T-helper 22 cell (primary cell): ENCODE data around the gene ERCC6L.
"Not testable (repeated sequence)": the region's sequence is repeated elsewhere in the genome, so short reads cannot be mapped to it uniquely, and the experiment has no call there.

Experiments used
- DNase-seq: peaks from one replicate; pipeline ENCODE4 v3.0.0-alpha.2; 2020; ENCODE audit warnings: low read depth

ERCC6L gene

DNA sequence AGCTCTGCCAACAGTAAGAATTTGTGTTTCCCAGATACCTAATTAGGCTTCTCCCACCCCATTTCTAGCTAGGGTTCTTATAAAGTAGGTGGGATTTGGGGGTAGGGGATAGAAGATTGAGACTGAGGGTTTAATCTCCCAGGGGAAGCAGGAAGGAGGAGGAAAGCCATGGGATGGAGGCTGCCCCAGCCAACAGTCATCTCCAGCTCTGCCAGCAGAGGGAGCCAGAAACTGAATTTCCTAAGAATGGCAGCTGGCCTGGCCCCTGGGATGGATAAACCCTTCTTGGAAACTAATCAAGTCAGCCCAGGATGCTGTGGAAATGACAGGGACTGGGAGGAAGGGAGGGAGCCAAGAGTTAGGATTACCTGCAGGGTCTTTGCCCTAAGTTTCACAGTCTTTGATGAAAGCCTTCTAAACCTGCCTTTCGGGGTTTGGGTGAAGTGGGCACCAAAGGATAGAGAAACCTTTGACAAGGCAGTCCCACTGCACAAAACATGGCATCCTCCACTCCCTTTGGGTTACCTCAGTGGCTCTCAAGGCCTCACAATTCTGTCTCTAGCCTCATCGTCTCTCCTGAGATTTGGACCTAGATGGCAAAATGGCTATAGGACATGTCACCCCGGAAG is 6.7 kb upstream of the ERCC6L start:
- DNase-seq: peak; percentile 5

DNA sequence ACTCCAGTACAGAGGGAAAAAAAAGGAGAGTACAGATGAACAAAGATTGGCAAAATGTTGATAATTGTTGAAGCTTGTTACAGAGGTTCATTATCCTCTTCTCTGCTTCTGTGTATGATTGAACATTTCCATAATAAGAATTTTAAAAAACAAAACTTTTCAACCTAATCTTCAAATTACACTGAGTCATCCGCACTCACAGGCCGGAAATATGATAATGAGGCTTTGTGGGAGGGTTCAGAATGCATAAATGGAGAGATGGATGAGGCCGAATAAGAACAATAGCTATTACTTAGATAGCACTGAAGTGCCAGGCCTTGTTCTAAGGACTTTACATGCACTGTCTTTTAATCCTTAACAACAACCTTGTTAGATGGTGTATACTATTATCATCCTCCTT is 4.6 kb upstream of the ERCC6L start:
- no peak for DNase-seq

DNA sequence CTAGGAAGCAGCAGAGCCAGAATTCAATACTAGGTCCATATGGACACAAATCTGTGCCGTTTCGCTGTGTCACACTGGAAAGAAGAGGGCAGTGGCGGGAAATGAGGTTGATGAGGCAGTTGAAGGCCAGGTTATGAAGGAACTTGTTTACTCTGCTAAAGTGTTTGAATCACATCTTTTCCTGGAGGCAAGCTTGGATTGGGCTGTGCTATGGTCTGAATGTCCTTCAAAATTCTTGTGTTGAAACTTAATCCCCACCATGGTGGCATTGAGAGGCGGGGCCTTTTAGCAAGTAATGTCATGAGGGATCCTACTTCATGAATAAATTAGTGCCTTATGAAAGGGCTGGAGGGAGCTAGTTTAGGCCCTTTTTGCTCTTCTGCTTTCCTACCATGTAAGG is 2.1 kb upstream of the ERCC6L start:
- DNase-seq: no peak

DNA sequence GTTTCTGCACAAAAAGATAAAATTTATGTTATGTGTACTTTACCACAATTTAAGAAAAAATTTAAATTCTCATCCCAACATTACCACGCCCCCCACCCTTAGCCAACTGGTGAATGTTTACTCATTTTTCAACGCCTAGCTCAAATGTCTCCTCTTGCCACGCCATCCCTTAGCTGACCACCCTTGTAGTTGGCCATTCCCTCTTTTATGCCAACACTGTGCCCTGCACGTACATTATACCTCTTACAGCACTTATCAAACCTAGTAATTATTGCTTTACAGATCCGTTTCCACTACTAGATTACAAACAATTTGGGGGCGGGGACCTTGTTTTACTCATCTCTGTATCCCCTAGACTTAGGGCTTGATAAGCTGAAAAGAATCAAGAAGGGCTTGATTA is 644 bp downstream of the ERCC6L start:
- no peak for DNase-seq

DNA sequence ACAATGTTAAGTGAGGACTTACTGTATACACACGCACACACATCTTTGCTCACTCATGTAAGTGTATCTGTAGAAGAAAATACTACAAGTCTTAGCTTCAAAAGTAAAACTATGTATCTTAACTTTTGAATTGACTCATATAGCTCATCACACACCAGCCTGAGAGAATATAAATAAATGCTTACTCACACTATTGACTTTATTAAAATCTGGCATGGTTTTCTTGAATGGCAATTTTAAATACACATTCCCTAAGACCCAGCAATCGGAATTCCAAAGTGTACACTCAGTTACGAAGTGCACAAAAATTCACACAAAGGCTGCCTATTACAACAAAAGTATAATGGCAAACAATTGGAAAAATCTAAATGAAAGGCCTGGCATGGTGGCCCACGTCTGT is 2.0 kb downstream of the ERCC6L start:
- DNase-seq: no peak

DNA sequence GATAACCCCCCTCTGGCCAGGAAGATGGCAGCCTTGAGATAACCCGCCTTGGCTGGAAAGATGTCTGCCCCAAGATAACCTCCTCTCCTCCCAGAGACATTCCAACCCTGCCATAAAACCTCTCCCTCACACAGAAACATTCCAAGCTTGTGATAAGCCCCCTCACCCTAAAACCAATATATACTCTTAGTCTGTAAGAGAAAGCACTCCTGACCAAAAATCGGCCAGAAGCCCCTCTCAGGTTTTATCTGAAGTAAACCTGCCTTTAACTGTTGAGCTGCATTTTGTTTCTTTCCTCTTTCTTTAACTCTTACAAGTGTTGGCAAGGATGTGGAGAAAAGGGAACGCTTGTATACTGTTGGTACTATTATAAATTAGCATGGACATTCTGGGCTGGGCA is 8.5 kb downstream of the ERCC6L start:
- no peak for DNase-seq

DNA sequence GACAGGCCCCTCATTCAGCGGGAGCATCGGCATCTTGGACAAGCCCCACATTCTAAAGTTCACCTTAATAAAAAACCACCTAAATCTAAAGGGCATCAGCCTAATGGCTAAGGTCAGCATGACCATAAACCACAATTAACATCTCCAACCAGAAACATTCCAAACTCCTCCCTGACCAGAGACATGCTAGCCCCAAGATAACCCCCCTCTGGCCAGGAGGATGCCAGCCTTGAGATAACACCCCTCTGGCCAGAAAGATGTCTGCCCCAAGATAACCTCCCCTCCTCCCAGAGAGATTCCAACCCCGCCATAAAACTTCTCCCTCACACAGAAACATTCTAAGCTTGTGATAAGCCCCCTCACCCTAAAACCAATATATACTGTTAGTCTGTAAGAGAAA is 18.5 kb downstream of the ERCC6L start:
- not testable (repeated sequence) for DNase-seq

DNA sequence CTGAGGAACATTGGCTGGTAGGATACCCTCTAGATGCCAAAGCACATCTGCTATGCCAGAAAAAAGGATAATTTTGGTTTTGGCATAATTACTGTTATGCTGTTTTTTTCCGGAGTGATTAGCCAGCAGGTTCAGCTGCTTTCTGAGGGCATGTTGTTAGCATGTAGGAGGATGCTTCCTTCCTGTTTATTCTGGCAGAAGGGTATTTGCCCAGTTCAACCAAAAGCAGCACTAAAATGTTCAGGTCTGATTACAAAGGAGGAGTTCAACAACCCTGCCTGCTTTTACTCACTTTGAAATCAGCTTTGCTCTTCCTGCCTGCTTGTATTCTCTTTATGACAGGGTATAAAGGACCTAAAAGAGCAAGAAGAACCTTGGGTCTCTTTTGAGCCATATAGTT is 21.9 kb downstream of the ERCC6L start:
- DNase-seq: no peak

DNA sequence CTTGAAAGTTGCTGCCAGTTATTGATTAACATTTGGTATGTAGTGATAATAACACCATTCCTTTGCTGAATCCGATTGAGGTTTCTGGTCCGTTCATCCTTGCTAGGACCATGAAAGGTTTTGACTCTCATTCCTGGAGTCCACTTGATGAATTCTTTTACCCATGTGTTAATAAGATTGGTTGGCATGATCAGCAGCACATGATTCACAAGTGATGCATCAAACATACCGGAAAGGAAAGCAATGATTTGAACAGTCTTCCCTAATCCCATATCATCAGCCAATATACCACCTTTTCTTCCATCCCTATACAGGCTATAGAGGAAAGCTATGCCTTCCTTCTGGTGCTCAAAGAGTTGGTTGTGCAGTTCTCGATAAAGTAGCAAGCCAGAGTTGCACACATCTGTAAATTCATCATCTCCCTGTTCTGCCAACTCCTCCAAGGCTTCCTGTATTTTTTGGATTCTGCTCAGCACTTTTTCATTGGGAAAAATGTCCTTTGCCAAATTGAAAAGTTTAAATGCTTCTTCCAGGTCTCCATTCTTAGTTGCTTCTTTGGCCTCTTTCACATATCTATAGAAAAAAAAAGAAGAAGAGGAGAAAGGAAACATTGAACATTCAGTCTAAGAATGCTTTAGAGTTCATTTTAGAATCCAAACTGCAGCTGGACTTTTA is 30.6 kb downstream of the ERCC6L start:
- no peak for DNase-seq

DNA sequence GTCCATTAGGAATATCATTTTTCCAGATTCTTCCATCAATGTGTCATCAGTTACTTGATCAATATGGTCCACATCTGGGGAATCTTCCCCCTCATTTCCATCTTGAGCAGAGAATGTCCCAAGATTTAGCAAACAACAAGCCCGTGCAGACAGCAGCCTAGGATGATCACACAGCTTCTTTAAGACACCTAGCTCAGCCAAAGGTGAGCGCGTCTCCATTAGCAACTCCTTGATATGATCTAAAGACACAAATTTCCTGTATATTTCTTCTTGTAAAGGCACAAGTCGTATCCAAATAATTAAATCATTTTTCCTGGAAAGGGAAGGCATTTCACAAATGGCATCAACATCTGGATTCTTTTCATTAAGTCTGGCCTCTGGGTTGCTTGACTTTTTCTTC is 31.5 kb downstream of the ERCC6L start:
- DNase-seq: no peak

DNA sequence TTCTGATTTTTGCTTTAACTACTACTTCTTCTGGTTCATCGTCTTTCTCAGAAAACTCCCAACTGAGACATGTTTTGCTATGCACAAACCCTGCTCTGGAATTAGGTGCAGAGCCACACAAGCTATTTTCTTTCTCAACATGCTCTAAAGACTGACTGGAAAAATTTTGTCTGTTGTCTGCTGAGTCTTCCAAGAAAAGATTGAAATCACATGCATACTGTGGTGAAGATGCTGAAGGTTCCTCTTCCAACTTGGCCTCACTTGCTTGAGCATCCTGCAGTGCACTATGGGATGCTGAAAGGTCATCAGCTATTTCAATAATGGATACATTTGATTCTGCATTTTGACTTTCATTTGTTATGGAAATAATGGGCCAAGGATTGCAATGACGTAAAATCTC is 33.1 kb downstream of the ERCC6L start:
- DNase-seq: no peak

DNA sequence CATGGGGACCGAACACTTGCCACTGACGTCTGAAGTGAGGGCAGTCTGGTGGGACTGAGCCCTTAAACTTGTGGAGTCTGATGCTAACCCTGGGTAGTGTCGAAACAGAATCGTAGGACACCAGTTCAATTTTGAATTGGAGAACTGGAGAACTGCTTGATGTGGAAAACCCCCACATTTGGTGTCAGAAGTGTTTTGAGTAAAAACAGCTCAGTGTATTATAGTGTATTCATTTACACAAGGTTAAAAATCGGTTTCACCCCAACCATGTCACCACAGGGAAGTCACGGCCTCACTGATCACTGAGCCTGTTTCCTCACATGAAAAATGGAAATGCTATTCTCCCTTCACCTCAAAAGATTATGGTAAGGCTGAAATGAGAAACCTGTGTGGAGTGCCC is 35.4 kb downstream of the ERCC6L start:
- DNase-seq: no peak

DNA sequence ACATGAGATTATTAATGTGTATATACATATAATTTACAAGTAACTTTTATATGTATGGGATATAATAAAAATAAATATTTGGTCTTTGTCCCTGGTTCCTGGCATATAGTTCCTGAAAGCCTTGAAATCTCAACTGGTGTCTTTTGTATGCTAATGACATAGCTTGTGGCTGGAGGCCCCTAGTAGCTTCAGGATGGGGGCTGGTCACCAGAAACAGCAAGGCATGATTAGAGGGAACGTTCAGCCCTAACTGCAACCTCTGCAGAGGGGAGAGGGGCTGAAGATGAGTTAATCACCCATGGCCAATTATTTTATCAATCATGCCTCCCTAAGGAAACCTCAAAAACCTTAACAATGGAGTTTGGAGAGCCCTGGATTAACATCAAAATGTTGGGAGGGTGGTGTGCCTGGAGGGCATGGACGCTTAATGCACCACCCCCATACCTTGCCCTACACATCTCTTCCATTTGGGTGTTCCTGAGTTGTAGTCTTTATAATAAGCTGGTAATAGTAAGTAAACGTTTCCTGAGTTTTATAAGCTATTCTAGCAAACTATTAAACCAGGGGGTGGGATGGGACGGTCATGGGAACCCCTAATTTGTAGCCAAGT is 35.9 kb downstream of the ERCC6L start:
- DNase-seq: no peak

DNA sequence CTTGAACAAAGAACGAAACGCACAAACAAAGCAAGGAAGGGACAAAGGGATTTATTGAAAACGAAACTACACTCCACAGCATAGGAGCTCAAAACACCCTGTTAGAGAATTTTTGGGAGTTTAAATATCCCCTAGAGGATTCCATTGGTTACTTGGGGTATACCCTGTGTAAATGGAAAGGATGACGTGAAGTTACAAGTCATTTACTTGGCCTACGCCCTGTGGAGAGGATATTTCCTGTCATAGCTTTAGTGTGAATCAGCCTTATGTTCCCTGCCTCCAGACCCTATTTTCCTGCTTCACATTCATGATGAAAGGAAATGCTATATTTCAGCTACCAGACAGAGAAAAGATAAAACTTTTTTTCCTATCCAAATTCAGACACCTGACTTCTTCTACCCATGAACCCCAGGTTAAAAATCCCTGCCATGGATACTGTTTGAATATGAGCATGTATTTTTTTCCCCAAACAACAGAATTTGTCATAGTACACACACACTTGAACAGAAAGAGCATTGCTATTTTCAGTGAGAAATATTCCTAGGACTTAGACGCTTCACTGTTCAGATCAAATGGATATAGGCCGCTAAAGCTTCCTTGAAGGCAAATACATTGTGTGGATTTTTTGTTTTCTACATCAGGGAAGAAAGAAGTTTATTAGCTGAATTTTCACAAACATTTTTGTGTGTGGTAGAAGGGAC is 36.8 kb downstream of the ERCC6L start:
- no peak for DNase-seq

DNA sequence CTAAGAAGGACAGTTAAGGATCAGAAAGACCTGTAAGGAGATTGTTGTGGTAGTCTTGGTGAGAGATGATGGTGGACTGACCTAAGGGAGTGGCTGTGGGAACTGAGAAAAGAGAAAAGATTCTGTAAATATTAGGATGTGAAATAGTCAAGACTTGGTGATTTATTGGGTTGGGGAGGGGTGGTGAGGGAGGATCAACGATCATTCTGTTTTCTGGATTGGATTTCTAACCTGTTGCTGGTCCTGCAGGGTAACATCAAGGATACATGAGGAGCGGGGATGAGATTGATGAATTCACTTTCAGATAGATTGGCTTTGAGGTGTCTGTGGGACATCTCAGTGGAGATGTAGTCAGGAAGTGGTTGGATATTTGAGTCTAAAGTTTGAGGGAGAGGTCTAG is 55.9 kb downstream of the ERCC6L start:
- DNase-seq: no peak

DNA sequence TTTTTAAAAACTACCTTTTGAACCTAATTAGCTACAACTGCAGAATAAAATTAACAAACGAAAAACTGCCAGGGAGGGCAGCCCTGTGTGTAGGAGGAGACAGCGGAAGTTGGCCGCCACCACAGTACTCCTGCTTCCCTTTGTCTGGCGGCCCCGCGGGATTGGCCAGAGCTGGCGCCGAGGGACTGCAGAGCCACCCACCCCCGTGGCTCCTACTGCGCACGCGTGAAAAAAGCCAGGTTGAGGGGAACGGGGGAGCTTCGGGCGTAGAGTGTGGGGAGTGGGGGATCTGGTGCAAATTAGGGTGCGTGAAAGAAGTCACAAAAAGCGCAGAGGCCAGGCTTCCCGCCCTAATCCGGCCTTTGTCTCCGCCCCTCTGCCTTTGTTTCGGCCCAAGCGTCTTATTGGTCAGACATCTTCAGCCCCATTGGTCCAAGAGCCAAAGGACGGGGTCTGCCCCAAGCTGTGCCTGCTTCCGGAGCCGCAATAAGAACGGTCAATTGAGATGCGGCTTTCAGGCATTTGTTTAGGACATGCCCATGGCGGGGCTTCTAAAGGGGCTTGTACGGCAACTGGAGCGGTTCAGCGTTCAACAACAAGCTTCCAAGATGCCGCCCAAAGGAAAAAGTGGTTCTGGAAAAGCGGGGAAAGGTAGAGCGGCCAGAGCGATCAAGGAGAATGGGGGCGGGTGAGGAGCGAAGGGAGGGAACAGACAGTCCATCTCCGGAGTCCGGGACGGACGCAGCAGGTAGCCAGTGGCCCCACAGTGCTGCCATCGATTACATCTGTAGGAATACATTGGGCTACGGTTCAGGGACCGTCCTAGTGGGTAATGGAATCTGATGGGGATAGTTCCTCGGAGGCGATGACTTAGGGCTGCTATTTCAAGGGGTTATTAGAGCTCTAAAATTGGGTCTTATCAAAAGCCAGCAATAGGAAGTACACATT is 57.4 kb downstream of the ERCC6L start, which contains the start of gene PIN4:
Gene PIN4, plus strand, starts transcription at position 580 of the 948 bp plus-strand sequence. Its CDS starts 29 bp downstream, at position 609.
- peak; percentile 73 for DNase-seq

DNA sequence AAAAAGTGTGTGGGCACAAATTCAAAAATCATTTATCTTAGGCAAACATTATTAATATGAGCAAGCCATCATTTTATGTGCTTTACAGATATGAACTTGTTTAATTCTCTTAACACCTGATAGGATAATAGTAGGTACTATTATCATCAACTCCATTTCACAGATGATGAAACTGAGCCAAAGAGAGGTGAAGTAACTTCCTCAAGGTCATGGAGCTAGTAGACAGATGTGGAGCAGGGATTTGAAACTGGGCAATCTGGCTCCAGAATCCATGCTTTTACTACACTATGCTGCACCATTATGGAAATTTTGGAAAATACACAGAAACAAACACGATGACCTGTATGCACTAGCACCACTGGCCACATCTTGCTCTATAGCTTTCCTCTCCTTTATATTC is 58.3 kb downstream of the ERCC6L start:
- DNase-seq: no peak

DNA sequence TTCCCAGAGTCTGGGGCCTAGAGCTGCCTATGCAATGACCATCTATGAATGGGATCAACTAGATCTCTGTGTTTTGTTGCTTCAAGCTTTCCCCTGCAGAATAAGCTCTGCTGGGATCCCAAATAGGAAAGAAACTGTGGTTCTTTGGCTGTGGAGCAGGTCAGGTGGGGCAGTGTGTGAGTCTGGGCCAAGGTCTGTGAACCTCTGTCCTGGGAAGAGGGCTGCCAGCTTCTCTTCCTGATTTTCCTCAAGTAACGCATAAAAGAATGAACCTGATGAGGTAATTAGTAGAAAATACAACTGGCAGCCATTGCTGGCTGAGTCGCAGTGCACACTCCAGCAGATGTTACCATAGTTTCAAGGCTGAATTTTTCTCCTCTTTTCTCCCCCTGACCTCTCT is 61.8 kb downstream of the ERCC6L start:
- no peak for DNase-seq

DNA sequence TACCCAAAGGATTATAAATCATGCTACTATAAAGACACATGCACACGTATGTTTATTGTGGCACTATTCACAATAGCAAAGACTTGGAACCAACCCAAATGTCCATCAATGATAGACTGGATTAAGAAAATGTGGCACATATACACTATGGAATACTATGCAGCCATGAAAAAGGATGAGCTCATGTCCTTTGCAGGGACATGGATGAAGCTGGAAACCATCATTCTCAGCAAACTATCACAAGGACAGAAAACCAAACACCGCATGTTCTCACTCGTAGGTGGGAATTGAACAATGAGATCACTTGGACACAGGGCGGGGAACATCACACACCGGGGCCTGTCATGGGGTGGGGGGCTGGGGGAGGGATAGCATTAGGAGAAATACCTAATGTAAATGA is 62.5 kb downstream of the ERCC6L start:
- DNase-seq: not testable (repeated sequence)

DNA sequence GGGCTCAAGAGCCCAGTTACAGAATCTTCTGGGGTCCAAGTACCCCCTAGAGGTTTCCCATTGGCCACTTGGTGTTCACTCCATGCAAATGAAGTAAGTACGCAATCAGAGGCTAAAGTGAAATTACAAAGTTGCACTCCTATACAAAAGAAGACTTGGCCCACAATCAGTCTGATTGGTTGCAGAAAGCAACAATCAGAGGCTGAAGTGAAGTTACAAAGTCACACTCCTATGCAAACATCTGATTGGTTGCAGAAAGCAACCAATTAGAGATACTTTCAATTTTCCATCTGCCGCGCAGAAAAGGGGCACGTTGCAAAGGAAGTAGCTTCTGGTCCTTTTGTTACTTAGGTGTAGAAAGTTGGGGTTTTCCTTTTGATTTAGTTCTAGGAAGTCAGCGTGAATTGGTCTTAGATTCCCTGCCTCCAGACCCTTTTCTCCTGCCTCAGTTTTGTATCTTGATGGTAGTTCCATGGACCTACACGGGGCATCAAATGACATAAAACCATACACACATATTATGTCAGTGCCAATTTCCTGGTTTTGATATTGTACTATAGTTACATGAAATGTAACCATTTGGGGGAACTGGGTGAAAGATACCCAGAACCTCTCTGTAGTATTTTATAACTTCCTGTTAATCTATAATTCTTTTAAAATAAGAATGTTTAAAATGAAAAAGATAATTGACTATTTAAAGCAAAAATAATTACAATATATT is 69.7 kb downstream of the ERCC6L start:
- peak; percentile 17 for DNase-seq

DNA sequence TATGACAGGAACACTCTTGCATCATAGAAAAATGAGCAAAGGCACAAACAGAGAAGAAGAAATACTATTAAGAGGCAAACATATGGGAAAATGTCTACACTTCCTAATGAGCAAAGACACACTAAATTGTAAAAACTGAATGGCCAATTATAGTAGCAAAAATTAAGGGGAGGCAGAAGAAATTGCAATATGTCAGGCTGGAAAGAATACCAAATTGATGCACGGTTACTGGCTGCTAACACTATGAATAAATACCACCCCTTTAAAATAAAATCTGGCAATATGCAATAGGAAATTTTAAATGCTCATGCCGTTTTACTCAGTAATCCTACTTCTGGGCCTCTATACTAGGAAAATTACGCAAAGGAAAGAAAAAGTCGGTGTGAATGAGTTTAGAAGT is 73.3 kb downstream of the ERCC6L start:
- no peak for DNase-seq
